Activated CD8-positive, alpha-beta memory T cell treated with anti-CD3 and anti-CD28 coated beads for 36 hours (primary cell): Measurements from ENCODE around the gene MET. TPM values are rescaled to one million over a fixed set of nuclear protein-coding genes. Genes with fewer than 3 reads are reported as not detected.

ENCODE experiments used
- CTCF ChIA-PET: fragments of 350-600 bp; sonication (Branson Sonifier 250); formaldehyde crosslinking; loops from one replicate; lab custom pipeline; 2021; ENCODE audit warnings: antibody characterized with exemption; lab: Charles Lee
- POLR2A ChIA-PET: fragments of 350-600 bp; sonication (Branson Sonifier 250); formaldehyde crosslinking; loops from one replicate; lab custom pipeline; 2021; ENCODE audit warnings: antibody characterized with exemption; lab: Charles Lee
- total RNA-seq, 2 experiments: library from RNA; stranded (reverse); gene quantifications; one replicate each; pipeline ENCODE4 v1.2.3, GENCODE V29; 2021

The MET gene
- total RNA-seq, 2 experiments from 2014 or later: 2.4 to 2.8 TPM

DNA sequence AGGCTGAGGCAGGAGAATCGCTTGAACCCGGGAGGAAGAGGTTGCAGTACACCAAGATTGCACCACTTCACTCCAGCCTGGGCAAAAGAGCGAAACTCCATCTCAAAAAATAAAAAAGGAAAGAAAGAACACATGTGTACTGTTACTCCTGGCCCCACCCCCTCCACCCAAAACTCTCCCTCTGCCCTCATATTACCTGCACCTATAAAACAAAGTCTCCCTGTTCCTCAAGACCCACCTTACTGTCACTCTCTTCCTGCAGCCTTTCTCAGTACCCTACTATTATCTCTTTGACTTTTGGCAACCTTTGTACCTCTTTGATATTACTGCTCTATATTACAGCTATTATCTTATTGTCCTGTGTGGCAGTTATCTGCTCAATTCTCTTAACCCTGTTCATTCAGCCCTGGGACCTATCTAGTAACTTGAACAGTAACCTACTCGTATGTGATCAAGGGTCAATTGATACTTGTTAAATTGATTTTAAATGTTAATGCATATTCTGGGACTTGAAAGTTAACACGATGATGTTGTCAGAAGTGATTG is 121.9 kb downstream of the MET start:
- ChIA-PET CTCF (no interaction called here), POLR2A (no interaction called here)

DNA sequence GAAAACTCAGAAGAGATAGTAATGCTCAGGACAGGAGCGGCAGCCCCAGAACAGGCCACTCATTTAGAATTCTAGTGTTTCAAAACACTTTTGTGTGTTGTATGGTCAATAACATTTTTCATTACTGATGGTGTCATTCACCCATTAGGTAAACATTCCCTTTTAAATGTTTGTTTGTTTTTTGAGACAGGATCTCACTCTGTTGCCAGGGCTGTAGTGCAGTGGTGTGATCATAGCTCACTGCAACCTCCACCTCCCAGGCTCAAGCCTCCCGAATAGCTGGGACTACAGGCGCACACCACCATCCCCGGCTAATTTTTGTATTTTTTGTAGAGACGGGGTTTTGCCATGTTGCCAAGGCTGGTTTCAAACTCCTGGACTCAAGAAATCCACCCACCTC is 124.5 kb downstream of the MET start:
- POLR2A ChIA-PET: no interaction called here
- CTCF ChIA-PET: no interaction called here

DNA sequence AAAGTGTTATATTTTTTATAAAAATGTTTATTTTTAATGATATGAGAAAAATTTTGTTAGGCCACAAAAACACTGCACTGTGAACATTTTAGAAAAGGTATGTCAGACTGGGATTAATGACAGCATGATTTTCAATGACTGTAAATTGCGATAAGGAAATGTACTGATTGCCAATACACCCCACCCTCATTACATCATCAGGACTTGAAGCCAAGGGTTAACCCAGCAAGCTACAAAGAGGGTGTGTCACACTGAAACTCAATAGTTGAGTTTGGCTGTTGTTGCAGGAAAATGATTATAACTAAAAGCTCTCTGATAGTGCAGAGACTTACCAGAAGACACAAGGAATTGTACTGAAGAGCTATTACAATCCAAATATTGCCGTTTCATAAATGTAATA is 125.6 kb downstream of the MET start:
- POLR2A ChIA-PET: no interaction called here

DNA sequence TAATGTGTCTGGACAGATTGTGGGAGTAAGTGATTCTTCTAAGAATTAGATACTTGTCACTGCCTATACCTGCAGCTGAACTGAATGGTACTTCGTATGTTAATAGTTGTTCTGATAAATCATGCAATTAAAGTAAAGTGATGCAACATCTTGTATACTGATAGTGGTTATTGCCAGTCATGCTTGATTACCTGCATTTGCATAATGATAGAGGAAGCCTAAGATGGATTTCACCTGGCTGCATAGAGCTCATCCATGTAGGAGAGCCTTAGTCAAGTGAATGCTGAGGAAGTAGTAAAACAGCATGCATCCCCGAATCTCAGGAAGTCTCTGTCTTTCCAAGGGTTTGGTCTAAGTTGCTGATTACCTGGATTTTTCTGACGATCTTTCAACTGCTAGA is 126.2 kb downstream of the MET start:
- ChIA-PET POLR2A (no interaction called here), CTCF (no interaction called here)

More for the DNA sequence above, 125.6 kb downstream of the MET start:
- CTCF ChIA-PET: no interaction called here

DNA sequence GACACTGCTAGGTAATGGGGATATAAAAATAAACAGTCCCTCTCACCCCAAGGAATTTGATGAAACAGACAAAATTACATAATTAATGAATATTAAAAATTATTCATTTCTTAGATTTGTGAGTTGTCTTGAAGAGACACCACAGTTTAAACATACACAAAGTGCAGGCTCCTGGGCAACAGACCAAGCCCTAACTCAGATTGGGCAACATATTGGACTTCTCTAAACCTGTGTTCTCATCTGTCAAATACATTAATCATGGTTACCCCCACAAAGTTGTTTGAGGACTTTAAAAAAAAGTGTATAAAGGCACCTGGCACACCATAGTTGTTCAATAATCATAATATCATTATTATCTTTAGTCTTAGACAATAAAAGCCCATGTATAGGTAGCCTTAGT is 127.9 kb downstream of the MET start:
- POLR2A ChIA-PET: interaction anchor here (0.5 kb wide), 1 partner anchor 34 kb away, joined by 4 read pairs; no protein-coding TSS in a partner anchor
- CTCF ChIA-PET: no interaction called here

DNA sequence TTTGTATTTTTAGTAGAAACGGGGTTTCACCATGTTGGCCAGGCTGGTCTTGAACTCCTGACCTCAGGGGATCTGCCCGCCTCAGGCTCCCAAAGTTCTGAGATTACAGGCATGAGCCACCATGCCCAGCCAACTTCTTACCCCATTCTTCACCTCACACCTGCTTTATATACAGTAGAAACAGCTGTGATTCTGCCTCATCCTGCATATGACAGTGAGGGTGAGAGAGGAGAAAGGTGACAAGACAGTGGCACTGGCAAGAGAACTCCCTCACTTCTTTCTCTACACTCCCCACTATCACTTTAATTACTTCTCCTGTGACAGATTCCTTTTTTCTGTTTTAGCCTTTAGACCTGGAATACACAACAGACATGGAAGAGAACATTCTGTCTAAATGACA is 128.6 kb downstream of the MET start:
- POLR2A ChIA-PET: interaction anchor here (0.5 kb wide), 1 partner anchor 34 kb away, joined by 4 read pairs; no protein-coding TSS in a partner anchor
- CTCF ChIA-PET: no interaction called here

DNA sequence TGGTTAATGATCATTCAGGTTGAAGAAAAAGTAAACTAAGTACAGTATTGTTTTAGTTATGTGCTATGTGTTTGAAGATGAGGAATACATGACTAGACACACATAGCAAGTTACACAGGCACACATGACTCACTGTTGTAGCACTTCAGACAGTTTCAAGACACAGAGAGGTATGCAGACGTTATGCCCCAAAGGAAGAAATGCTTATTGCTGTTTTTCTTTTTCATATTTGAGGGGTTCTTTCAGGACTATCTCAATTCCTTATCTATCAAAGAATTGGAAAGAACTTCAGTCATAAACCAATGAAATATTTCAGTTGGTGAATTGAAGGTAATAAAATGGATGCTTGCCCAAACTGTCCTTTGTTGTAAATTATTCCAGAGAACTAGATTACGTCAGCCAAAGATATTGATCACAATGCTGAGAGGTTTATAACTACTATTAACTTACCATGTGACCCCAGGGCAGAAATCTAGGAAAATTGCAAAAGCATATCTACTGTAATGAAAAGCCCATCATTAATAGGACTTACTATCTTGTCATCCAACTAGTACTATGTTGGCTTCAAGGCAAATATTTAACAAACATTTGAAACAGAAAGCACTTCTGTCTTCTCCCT is 129.2 kb downstream of the MET start:
- ChIA-PET CTCF (interaction anchor here (0.6 to 0.7 kb wide), 2 partner anchors 137 to 550 kb away, joined by 3 to 4 read pairs; no protein-coding TSS in a partner anchor), POLR2A (no interaction called here)

DNA sequence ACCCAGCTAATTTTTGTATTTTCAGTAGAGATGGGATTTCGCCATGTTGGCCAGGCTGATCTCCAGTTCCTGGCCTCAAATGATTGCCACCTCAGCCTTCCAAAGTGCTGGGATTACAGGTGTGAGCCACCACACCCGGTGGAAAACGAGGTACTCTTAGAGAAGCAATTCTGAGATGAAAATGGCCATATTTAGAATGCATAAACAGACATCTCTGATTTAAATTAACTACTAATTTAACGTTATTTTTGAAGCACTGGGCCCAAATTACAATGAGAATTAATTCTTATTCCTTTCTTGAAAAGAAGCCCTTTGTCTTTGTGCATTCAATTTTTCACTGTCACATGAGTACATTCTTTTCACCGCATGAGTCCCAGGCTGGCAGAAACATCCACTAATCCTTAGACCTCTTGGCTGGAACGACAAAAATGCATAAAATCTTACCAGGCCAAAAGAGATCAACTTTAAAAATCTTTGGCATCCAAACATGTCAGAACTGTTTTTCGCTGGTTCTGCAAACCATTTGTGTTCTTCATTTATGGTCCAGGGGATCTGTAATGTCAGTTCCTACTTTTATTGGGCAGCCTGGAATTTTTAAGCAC is 130.2 kb downstream of the MET start:
- ChIA-PET CTCF (interaction anchor here (0.6 kb wide), 1 partner anchor 551 kb away, joined by 4 read pairs; no protein-coding TSS in a partner anchor), POLR2A (no interaction called here)

DNA sequence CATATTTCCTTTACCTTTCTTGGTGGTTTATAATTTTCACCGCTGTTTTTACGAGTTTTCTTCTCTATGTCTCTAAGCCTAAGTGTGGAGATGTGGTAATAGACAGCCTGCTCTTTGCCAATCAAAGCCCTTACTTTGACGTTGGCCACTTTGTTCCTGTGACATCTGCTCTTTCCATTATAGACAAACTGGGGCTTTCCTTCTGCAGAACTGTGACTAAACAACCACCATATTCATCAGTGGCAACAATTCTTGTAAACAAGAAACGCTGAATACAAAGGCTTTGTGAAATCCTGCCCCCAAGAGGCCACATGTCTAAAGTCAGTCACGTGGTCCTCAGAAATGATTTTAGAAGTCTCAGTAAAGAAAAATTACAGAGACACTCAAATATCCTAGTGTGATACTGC is 130.8 kb downstream of the MET start:
- ChIA-PET CTCF (interaction anchor here (0.7 to 1.0 kb wide), 2 partner anchors 204 to 277 kb away, joined by 3 read pairs; no protein-coding TSS in a partner anchor), POLR2A (no interaction called here)

DNA sequence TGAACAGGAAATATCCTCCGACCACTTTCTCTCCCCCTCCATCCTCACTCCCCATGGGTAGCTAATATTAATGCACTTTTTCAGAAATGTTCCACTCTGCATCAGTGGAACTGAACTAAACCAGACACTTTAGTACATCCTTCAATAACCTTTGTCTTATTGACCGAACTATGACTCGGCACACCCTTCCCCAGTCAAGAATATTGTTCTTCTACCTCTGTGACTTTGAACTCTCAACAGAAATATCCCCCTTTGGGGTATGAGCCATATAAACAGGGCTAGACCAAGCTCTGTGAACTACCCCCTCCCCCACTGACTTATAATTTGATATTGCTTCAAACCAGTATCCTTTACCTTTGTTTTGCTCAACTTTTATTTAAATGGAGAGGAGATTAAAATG is 132.5 kb downstream of the MET start:
- CTCF ChIA-PET: no interaction called here

DNA sequence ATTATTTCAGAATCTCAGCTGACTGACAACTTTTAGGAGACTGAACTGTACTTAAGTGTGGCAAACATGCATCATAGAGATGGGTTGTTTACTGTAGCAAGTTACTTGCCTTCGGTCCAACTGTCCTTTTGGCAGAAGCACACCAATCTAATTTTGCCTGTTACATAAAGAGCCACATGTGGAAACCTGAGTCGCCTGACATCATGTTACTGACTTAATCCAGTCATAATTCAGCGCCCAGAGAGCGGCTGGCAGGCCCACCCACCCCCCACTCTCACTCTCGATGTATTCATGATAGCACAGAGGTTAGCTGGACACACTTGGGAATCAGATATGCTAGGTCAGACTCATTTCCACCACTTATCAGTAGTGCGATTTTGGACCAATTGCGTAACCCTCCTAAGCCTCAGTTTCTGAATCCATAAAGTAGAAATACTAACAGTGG is 133.1 kb downstream of the MET start:
- CTCF ChIA-PET: interaction anchor here (1.8 to 2.3 kb wide), 2 partner anchors 133 to 546 kb away, joined by 4 to 6 read pairs; partner anchors contain the start of gene MET
- POLR2A ChIA-PET: no interaction called here

More for the DNA sequence above, 132.5 kb downstream of the MET start:
- POLR2A ChIA-PET: no interaction called here

DNA sequence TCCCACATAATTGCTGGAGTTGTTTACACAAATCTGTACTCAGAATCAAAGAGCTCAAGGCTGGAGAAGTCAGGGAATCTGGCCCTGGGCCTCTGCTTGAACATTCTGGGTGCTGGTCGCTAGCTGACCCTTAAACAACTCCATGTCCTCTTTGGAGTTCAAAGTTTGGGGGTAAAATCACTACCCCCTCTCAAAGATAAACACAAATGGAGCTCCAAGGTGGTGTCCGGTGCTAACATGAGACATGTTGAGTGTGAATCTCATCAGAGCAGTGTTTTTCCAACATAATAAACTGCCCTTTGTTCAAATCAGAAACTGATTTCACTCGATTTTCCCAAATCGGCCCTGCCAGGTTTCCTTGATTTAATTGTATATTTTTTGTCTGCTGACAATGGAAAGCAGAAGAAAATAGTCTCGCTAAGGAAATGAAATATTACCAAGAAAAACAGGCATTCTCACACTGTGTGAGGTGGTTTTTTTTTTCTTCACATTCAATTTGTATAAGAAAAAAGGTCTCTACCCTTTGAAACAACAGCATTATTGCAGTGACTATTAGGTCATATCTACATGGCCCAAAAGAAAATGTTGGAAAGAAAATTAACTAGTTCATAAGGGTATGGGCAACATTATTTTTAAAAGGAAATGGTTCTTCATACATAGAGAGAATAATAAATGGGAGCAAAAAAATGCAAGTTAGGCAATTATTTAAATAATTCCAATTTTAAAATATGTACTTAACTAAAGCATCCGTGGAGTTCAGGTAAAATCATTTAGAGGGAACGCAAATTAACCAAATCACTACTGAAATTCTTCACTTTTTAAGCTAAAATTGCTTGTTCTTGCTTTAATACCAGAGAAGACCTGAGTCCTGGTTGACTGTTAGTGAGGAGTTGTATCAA is 134.3 kb downstream of the MET start:
- CTCF ChIA-PET: interaction anchor here (1.8 to 2.3 kb wide), 2 partner anchors 134 to 547 kb away, joined by 4 to 6 read pairs; partner anchors contain the start of gene MET
- POLR2A ChIA-PET: no interaction called here

DNA sequence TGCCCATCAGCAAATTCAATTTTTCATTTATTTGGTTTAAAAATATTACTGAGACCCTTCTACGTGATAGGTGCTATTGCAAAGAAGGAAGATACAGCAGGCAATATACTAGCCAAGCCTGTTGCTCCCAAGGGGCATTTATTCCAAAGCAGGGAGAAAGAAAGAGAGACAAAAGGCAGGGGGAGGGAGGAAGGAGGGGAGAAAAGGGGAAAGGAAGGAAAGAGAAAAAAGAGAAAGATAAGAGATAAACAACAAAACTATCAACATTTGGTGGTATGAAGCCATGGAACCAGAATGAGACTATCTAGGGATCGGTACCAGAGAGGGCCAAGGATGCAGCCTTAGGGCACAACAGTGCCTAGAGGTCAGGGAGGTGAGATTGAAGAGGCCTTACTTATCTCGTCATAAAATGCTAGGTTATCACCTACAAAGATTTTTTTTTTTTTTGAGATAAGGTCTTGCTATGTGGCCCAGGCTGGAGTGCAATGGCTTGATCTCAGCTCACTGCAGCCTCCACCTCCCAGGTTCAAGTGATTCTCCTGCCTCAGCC is 135.1 kb downstream of the MET start:
- ChIA-PET POLR2A (interaction anchor here (0.6 kb wide), 2 partner anchors 147 to 369 kb away, joined by 3 read pairs; no protein-coding TSS in a partner anchor), CTCF (interaction anchor here (2.3 kb wide), 1 partner anchor 135 kb away, joined by 6 read pairs; the partner anchor contains the start of gene MET)

DNA sequence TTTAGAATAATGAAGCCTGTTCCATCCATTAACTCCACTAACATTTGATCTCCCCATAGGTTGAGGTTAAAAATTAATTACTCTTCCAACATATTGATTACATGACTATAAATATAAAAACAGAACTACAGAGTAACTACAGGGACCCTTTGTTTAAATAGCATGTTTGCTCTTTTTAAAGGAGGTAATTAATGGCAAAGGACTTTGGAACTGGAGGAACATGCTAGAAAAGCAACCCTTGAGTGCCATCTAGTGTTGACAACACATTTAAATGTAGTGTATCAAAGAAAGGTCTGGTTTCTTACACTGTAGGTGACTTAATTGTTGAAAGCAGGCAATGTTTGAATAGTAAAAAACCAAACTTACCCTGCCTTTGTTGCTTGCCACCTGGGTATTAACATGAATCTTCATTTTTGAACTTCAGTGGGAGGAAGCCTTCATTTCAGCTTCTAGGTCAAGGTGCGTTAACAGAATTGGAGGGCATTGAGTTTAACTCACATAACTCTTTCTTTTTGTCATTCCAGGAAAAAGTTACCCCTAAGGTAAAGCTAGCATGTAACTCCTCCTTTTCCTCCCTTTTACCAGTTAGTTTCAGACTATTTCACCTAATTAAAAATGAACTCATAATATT is 137.8 kb downstream of the MET start:
- CTCF ChIA-PET: interaction anchor here (1.3 kb wide), 1 partner anchor 218 kb away, joined by 6 read pairs; no protein-coding TSS in a partner anchor
- POLR2A ChIA-PET: no interaction called here

DNA sequence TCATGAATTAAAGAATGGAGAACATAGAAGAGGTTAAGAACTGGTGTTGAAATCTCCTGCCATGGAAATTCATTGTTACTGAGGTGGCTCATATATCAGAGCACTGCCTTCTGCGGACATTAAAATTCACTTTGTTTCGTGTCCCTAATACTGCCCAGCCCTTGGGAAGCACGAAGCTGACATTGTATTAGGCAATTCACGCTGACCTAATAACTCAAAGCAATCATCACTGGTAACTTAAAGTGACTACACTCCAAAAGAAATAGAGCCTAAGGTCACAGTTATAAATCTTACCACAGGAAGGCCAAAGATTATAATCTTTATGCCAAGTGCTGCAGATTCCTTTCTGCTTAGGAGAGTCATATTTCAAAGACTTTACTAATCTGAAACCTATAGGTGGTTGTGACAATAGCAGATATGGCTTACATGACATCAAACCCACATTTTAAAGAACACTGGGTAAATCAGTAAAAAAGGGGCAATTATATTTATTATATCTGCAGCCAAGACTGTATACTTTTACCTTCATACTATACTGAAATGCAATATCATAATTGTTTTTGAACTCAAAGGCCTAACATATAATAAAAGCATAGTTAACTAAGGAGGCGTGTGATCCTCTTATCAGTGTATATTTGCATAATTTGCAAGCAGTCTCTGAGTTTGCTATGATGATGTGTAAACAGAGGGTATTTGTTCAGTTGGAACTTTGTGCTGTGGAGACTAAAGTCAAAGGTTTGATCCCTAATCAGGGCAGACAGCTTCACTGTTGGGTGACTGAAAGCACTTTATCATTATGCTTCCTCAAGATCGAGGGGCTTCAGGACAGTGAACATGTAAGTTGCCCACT is 138.5 kb downstream of the MET start:
- ChIA-PET POLR2A (no interaction called here), CTCF (interaction anchor here (0.9 to 1.3 kb wide), 2 partner anchors 219 to 222 kb away, joined by 3 to 6 read pairs; no protein-coding TSS in a partner anchor)

DNA sequence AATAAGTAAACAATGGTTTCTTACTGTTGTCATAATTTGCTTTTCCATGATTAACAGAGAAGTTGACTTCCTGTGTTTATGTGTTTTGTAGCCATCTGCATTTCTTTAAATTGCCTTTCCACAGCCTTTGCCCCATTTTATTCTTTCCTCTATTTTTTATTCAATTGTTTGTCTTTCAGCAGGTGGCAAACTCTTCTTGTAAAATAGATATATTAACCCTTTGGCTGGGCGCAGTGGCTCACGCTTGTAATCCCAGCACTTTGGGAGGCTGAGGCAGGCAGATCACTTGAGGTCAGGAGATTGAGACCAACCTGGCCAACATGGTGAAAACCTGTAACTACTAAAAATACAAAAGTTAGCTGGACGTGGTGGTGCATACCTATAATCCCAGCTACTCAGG is 139.8 kb downstream of the MET start:
- CTCF ChIA-PET: no interaction called here

DNA sequence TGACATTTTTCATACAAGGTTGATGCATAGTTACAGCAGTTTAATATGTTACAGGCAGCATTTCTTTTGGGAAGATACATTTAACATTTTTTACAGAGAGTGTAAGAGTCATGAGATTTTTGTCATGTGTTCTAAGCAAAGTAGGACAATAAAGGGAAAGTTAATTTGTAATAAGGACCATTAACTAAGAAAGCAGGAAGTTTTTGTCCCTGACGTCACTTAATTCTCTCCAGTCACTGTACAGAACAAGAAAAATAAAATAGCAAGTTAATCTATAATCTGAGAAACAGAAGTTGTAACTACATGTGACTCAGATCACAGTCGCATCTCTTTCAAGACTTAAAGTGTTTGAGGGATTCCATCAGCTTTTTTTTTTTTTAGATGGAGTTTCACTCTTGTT is 140.9 kb downstream of the MET start:
- CTCF ChIA-PET: no interaction called here
- POLR2A ChIA-PET: no interaction called here

More for the DNA sequence above, 139.8 kb downstream of the MET start:
- POLR2A ChIA-PET: no interaction called here
